Activated B cell treated with CpG ODN at 0.5 μM for 24 hours (primary cell): ENCODE measurements around the gene ZNF521. TPM values are rescaled to one million over a fixed set of nuclear protein-coding genes. Genes with fewer than 3 reads are reported as not detected.

Experiments
- ATAC-seq: fragments of 200-7000 bp; cut with Tn5 transposase; one replicate; pipeline ENCODE4 v1.10.0; 2021; ENCODE audit warnings: low read depth, mild to moderate bottlenecking, moderate library complexity
- CTCF ChIA-PET: fragments of 350-600 bp; sonication (Branson Sonifier 250); formaldehyde crosslinking; loops from one replicate; lab custom pipeline; 2021; ENCODE audit warnings: antibody characterized with exemption; lab: Charles Lee
- POLR2A ChIA-PET: fragments of 350-600 bp; sonication (Branson Sonifier 250); formaldehyde crosslinking; loops from one replicate; lab custom pipeline; 2021; ENCODE audit warnings: antibody characterized with exemption; lab: Charles Lee
- DNase-seq: peaks from one replicate; pipeline ENCODE4 v3.0.0; 2022
- H3K27ac Mint-ChIP-seq: one replicate; pipeline ENCODE4 v1.8.0; 2020; ENCODE audit warnings: mixed read lengths
- H3K27me3 Mint-ChIP-seq: one replicate; pipeline ENCODE4 v1.8.0; 2021; ENCODE audit warnings: mixed read lengths
- H3K36me3 Mint-ChIP-seq: one replicate; pipeline ENCODE4 v1.8.0; 2021; ENCODE audit warnings: low read depth, mixed read lengths
- H3K4me1 Mint-ChIP-seq: one replicate; pipeline ENCODE4 v1.8.0; 2021; ENCODE audit warnings: mixed read lengths
- H3K4me3 Mint-ChIP-seq: one replicate; pipeline ENCODE4 v1.8.0; 2020; ENCODE audit warnings: mild to moderate bottlenecking, mixed read lengths
- H3K9me3 Mint-ChIP-seq: one replicate; pipeline ENCODE4 v1.8.0; 2020; ENCODE audit warnings: mixed read lengths
- intact Hi-C: fragments of 100-400 bp; cut with micrococcal nuclease; formaldehyde crosslinking; loops from one replicate; pipeline ENCODE4 v1.15.1; 2024
- total RNA-seq: library from RNA; stranded (reverse); gene quantifications from 2 replicates; pipeline ENCODE4 v1.2.3, GENCODE V29; 2022
- TF ChIP-seq, protein P1 (sequence below): fragments of 200-600 bp; IDR thresholded peaks from one replicate; pipeline ENCODE4 v1.8.0; 2022; ENCODE audit warnings: antibody characterized with exemption, mild to moderate bottlenecking

Gene ZNF521
- total RNA-seq, 1 donor from 2014 or later: 0.16 TPM

DNA sequence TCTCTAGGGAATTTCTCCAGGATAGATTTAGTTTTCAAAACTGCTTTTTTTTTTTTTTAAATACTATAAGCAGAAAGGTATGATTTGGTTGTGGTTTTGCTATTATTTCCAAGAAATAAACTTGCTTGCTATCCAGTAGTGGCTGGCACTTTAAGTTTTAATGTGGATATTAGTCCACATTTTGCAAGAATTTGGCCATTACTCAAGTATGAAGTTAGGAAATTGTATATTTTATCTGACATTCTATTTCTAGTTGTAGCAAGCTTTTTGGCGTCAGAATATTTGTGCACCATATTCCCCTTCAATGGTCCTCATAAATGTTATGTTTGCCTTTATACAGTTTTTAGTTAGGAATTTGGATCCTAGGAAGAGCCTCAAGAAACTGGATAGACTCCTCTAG lies 226.3 kb downstream of the ZNF521 start:
- ATAC-seq (no peak), DNase-seq (no peak)
- TF ChIP-seq, protein P1, sequence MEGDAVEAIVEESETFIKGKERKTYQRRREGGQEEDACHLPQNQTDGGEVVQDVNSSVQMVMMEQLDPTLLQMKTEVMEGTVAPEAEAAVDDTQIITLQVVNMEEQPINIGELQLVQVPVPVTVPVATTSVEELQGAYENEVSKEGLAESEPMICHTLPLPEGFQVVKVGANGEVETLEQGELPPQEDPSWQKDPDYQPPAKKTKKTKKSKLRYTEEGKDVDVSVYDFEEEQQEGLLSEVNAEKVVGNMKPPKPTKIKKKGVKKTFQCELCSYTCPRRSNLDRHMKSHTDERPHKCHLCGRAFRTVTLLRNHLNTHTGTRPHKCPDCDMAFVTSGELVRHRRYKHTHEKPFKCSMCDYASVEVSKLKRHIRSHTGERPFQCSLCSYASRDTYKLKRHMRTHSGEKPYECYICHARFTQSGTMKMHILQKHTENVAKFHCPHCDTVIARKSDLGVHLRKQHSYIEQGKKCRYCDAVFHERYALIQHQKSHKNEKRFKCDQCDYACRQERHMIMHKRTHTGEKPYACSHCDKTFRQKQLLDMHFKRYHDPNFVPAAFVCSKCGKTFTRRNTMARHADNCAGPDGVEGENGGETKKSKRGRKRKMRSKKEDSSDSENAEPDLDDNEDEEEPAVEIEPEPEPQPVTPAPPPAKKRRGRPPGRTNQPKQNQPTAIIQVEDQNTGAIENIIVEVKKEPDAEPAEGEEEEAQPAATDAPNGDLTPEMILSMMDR: no peak
- CTCF ChIA-PET: no interaction called here
- H3K27me3 Mint-ChIP-seq: peaks cover 2% of the 10 kb centered on the region
- H3K9me3 Mint-ChIP-seq: no peaks in the 10 kb centered on the region
- intact Hi-C loops: no loop called here
- no peaks in the 10 kb centered on the region for H3K36me3 Mint-ChIP-seq
- no peak overlapping the region for H3K4me3 Mint-ChIP-seq
- no peak overlapping the region for H3K27ac Mint-ChIP-seq
- POLR2A ChIA-PET: no interaction called here
- H3K4me1 Mint-ChIP-seq: no peaks in the 10 kb centered on the region

DNA sequence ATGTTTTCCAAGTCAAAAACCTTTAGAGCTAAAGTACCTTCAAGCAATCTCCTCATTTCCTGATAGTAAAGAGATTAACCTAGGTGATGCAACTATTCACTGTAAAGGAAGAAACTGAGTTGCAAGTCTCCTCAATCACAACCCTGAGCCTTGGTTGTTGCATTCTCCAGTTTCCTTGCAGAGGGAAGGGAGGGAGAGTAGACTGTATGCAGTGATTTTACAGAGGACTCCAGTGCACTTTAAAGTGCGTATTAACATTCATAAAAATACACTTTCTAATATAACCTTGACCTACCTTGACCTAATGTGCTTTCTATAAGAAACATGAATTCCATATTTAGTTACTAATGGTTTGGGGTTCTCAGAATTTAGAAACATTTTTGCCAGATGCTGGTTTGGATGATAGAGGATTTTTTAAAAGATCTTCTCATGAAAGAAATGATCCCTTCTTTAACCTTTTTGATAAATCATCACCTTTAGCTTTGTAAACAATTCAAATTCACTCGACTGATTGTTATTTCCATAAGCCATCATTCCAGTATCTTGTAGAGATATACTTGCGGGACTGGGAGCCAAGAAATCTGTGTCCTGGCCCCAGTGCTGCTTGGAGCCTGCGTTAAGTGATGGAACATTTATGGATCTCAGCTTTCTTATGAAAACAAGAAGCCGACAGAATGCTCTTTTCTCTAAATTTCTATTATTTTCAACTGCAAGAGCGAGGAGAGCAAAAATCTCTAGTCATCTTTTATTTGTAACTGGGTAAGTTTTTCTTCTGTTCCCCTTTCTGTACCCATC lies 228.3 kb downstream of the ZNF521 start:
- H3K27ac Mint-ChIP-seq: no peak overlapping the region
- DNase-seq (no peak), ATAC-seq (no peak)
- ChIA-PET CTCF (no interaction called here), POLR2A (no interaction called here)
- no peaks in the 10 kb centered on the region for H3K27me3 Mint-ChIP-seq
- TF ChIP-seq, protein P1: no peak
- no peaks in the 10 kb centered on the region for H3K9me3 Mint-ChIP-seq
- no peaks in the 10 kb centered on the region for H3K36me3 Mint-ChIP-seq
- H3K4me1 Mint-ChIP-seq: no peaks in the 10 kb centered on the region
- intact Hi-C loops: no loop called here
- no peak overlapping the region for H3K4me3 Mint-ChIP-seq

DNA sequence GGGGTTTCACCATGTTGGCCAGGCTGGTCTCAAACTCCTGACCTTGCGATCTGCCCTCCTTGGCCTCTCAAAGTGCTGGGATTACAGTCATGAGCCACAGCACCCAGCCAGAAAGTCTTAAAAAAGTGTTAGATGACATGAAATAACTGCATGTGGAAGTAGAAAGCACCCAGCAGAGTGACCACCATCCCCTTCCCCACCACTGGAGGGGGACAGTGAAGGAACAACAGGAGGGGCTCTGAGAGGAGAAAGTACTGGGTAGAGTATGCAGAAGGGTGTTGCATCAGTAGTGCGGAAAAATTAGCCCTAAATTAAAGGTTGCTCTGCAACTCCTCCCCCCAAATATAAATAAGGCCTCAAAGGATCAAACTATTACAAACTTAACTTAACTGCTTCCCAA lies 230.5 kb downstream of the ZNF521 start:
- H3K4me3 Mint-ChIP-seq: no peak overlapping the region
- POLR2A ChIA-PET: no interaction called here
- H3K36me3 Mint-ChIP-seq: no peaks in the 10 kb centered on the region
- no peak for ATAC-seq
- intact Hi-C loops: no loop called here
- no peak overlapping the region for H3K27ac Mint-ChIP-seq
- TF ChIP-seq, protein P1: no peak
- H3K27me3 Mint-ChIP-seq: peaks cover under 1% of the 10 kb centered on the region
- no peak for DNase-seq
- H3K4me1 Mint-ChIP-seq: no peaks in the 10 kb centered on the region
- CTCF ChIA-PET: no interaction called here
- peaks cover 5% of the 10 kb centered on the region for H3K9me3 Mint-ChIP-seq

DNA sequence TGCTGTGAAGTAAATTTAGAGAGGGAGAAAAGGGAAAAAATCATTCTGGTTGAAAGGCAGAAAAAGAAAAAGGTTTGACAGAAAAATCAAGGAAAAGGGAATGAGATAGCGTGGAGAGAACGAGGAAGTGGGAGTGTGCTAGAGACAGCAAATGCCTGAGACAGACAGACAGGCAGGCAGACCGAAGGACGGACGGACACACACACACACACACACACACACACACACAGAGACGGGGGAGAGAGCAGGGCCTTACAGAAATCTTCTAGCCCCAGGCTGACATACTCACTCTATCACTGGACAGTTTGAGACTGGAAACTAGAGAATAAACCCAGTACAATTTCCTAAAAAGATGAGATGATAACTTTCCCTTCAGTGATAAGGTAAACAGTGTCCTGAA lies 238.4 kb downstream of the ZNF521 start:
- Mint-ChIP-seq H3K9me3 (peaks cover 9% of the 10 kb centered on the region), H3K4me1 (no peaks in the 10 kb centered on the region), H3K36me3 (no peaks in the 10 kb centered on the region), H3K27ac (no peak overlapping the region), H3K27me3 (peaks cover 5% of the 10 kb centered on the region), H3K4me3 (no peak overlapping the region)
- POLR2A ChIA-PET: no interaction called here
- ATAC-seq (no peak), DNase-seq (no peak)
- TF ChIP-seq, protein P1: no peak
- CTCF ChIA-PET: no interaction called here
- intact Hi-C loops: no loop called here

DNA sequence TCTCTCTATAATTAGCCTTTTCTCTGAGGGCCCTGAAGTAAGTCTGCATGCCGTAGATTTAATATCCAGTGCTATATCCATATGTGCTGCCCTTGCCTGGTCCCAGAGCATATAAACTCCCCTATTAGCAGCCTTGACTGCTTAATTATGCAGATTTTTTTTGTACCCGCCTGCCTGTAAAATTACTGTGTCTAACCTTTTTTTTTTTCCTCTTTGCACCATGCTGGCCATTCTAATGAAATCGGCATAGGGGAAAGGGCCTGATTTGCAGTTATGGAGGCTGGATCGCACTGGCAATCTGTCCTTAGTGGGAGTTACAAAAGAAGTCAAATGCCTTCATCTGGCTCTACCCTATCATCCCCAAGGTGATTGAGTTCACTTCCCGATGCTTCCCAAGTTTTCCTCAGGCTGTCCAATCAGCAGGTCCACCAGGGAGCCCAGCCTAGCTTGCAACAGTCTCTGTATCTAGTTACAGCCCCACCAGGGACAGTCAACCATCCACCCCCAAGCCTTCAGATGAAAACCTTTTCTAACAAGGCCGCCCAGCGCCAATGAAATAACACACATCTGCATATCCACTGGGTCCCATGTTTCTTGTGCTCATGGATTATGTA lies 239.0 kb downstream of the ZNF521 start:
- intact Hi-C loops: no loop called here
- no peak for ATAC-seq
- DNase-seq: no peak
- peaks cover 9% of the 10 kb centered on the region for H3K9me3 Mint-ChIP-seq
- no peaks in the 10 kb centered on the region for H3K36me3 Mint-ChIP-seq
- H3K4me3 Mint-ChIP-seq: no peak overlapping the region
- POLR2A ChIA-PET: no interaction called here
- peaks cover 5% of the 10 kb centered on the region for H3K27me3 Mint-ChIP-seq
- H3K27ac Mint-ChIP-seq: no peak overlapping the region
- TF ChIP-seq, protein P1: no peak
- H3K4me1 Mint-ChIP-seq: no peaks in the 10 kb centered on the region
- CTCF ChIA-PET: no interaction called here
